Panc1 (cell line): ENCODE data around the gene SHANK3. TPM values are rescaled to one million over a fixed set of nuclear protein-coding genes. Genes with fewer than 3 reads are reported as not detected.

ENCODE experiments used
- ATAC-seq: fragments of 200-7000 bp; cut with Tn5 transposase; 2 replicates; pipeline ENCODE4 v1.9.1; 2020; ENCODE audit warnings: mild to moderate bottlenecking, moderate library complexity
- BruUV-seq: library from RNA; stranded (reverse); fragments of 400-500 nt; replicated peaks from 2 replicates; lab custom pipeline; 2021; lab: Mats Ljungman, UMichigan
- CTCF ChIA-PET: fragments of 300-600 bp; sonication (Branson Sonifier 250); formaldehyde crosslinking; loops from one replicate; lab custom pipeline; 2022; ENCODE audit warnings: antibody characterized with exemption; lab: Charles Lee
- POLR2A ChIA-PET: fragments of 300-600 bp; sonication (Branson Sonifier 250); formaldehyde crosslinking; loops from one replicate; lab custom pipeline; 2022; ENCODE audit warnings: antibody characterized with exemption; lab: Charles Lee
- DNase-seq: peaks from one replicate; pipeline ENCODE4 v3.0.0-alpha.2; 2010; ENCODE audit warnings: low read depth, low spot score
- H3K27ac ChIP-seq: 2 replicates; pipeline ENCODE4 v1.5.1; 2011; ENCODE audit warnings: mild to moderate bottlenecking, low read length, inconsistent platforms
- H3K27me3 ChIP-seq: fragments of 200-500 bp; sonication (Bioruptor generic); 2 replicates; pipeline ENCODE4 v1.6.0; 2014; ENCODE audit warnings: low read length, inconsistent platforms; ENCODE audit not compliant: control insufficient read depth, insufficient read depth
- H3K36me3 ChIP-seq: fragments of 200-500 bp; sonication (Bioruptor generic); 2 replicates; pipeline ENCODE4 v1.5.1; 2014; ENCODE audit warnings: inconsistent platforms, mild to moderate bottlenecking, low read length, moderate library complexity; ENCODE audit not compliant: control insufficient read depth, insufficient read depth
- H3K4me1 ChIP-seq: 2 replicates; pipeline ENCODE4 v1.5.1; 2011; ENCODE audit warnings: inconsistent platforms, mild to moderate bottlenecking, low read length, moderate library complexity; ENCODE audit not compliant: control insufficient read depth, insufficient read depth
- H3K4me3 ChIP-seq, 2 experiments: 2 replicates each; pipeline ENCODE4 v1.5.1; 2011 to 2012; ENCODE audit warnings: low read depth in 2 of 2, low read length in 2 of 2, mild to moderate bottlenecking in 2 of 2, inconsistent platforms in 1 of 2, moderate library complexity in 1 of 2
- H3K9me3 ChIP-seq: fragments of 200-500 bp; sonication (Bioruptor generic); 2 replicates; pipeline ENCODE4 v1.5.1; 2014; ENCODE audit warnings: low read depth, mild to moderate bottlenecking, inconsistent platforms, low read length, moderate library complexity; ENCODE audit not compliant: control insufficient read depth, insufficient read depth
- CTCF ChIP-seq: fragments of 450-650 bp; IDR thresholded peaks from 2 replicates; pipeline ENCODE4 v1.5.1; 2017; ENCODE audit warnings: mild to moderate bottlenecking
- POLR2AphosphoS5 ChIP-seq: IDR thresholded peaks from 2 replicates; pipeline ENCODE4 v1.6.1; 2012; ENCODE audit warnings: mild to moderate bottlenecking, low read depth, low read length, moderate library complexity
- SIN3A ChIP-seq: IDR thresholded peaks from 2 replicates; pipeline ENCODE4 v1.6.1; 2012; ENCODE audit warnings: low read depth, mild to moderate bottlenecking, low read length, moderate library complexity, borderline replicate concordance; ENCODE audit not compliant: insufficient read depth
- TCF7L2 ChIP-seq: IDR thresholded peaks from 2 replicates; pipeline ENCODE4 v1.6.1; 2011; ENCODE audit warnings: mild to moderate bottlenecking, low read depth, low read length, inconsistent platforms
- in situ Hi-C: cut with HindIII; loops from 2 replicates; pipeline ENCODE4 v1.10.0; 2016; ENCODE audit warnings: low sequenced_read_pairs, low pct_unique_long_range_greater_than_20kb
- intact Hi-C: fragments of 100-400 bp; cut with micrococcal nuclease; formaldehyde crosslinking; loops from one replicate; pipeline ENCODE4 v1.10.0; 2022; ENCODE audit not compliant: unreplicated experiment
- total RNA-seq: library from RNA; stranded (reverse); gene quantifications from one replicate; pipeline ENCODE4 v1.2.1, GENCODE V29; 2021; ENCODE audit not compliant: unreplicated experiment
- TF ChIP-seq, protein P1 (sequence below), 2 experiments: IDR thresholded peaks; 2 replicates each; pipeline ENCODE4 v1.6.1; 2011 to 2012; ENCODE audit warnings: low read depth in 2 of 2, control low read depth in 1 of 2, low read length in 1 of 2, mild to moderate bottlenecking in 1 of 2, moderate library complexity in 1 of 2; ENCODE audit not compliant: insufficient read depth in 1 of 2

Gene SHANK3
- total RNA-seq, 1 experiment from 2014 or later: 7.6 TPM

GRCh38 chr22:50697667-50698506 lies 25.3 kb downstream of the SHANK3 start:
- in situ Hi-C loops (no loop called here), intact Hi-C loops (no loop called here)
- POLR2A ChIA-PET: no interaction called here
- no peaks in the 10 kb centered on the region for H3K27me3 ChIP-seq
- TF ChIP-seq, protein P1, sequence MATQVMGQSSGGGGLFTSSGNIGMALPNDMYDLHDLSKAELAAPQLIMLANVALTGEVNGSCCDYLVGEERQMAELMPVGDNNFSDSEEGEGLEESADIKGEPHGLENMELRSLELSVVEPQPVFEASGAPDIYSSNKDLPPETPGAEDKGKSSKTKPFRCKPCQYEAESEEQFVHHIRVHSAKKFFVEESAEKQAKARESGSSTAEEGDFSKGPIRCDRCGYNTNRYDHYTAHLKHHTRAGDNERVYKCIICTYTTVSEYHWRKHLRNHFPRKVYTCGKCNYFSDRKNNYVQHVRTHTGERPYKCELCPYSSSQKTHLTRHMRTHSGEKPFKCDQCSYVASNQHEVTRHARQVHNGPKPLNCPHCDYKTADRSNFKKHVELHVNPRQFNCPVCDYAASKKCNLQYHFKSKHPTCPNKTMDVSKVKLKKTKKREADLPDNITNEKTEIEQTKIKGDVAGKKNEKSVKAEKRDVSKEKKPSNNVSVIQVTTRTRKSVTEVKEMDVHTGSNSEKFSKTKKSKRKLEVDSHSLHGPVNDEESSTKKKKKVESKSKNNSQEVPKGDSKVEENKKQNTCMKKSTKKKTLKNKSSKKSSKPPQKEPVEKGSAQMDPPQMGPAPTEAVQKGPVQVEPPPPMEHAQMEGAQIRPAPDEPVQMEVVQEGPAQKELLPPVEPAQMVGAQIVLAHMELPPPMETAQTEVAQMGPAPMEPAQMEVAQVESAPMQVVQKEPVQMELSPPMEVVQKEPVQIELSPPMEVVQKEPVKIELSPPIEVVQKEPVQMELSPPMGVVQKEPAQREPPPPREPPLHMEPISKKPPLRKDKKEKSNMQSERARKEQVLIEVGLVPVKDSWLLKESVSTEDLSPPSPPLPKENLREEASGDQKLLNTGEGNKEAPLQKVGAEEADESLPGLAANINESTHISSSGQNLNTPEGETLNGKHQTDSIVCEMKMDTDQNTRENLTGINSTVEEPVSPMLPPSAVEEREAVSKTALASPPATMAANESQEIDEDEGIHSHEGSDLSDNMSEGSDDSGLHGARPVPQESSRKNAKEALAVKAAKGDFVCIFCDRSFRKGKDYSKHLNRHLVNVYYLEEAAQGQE (IDR thresholded peaks at IDR 0.05; ENCODE audit: insufficient read depth in 1 of 2, low read depth in 2 of 2, low read length in 1 of 2): no peak
- TF ChIP-seq TCF7L2: no peak
- TF ChIP-seq SIN3A: no peak
- TF ChIP-seq CTCF: no peak
- no peak for TF ChIP-seq POLR2AphosphoS5
- H3K4me1 ChIP-seq: peaks cover 2% of the 10 kb centered on the region; the same call in 1 of the 2 replicates
- ATAC-seq (peak; percentile 31; the same call in 1 of the 2 replicates), DNase-seq (no peak)
- H3K9me3 ChIP-seq: no peaks in the 10 kb centered on the region
- CTCF ChIA-PET: no interaction called here
- H3K4me3 ChIP-seq: peak overlapping the region; percentile 32 to 49
- no peak overlapping the region for H3K27ac ChIP-seq
- BruUV-seq: no TSS peak
- H3K36me3 ChIP-seq: no peaks in the 10 kb centered on the region

DNA sequence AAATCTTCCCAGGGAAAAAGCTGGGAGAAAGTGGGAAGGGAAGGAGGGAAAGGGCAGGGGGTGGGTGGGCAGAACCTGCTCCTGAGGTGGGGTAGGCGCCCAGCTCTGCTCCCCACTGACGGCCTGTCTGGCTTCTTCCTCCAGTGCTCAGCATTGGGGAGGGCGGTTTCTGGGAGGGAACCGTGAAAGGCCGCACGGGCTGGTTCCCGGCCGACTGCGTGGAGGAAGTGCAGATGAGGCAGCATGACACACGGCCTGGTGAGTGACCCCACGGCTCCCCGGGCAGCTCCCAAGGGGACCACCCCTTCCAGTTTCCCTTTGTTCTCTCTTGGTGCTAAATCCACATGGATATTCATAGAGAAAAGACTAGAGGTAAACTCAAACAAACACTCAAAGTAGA lies 25.9 kb downstream of the SHANK3 start:
- no peak for DNase-seq
- no peaks in the 10 kb centered on the region for H3K27me3 ChIP-seq
- no peak overlapping the region for H3K27ac ChIP-seq
- intact Hi-C loops (no loop called here), in situ Hi-C loops (no loop called here)
- H3K36me3 ChIP-seq: no peaks in the 10 kb centered on the region
- ChIA-PET CTCF (no interaction called here), POLR2A (no interaction called here)
- peaks cover 2% of the 10 kb centered on the region; the same call in 1 of the 2 replicates for H3K4me1 ChIP-seq
- BruUV-seq: no TSS peak
- no peak overlapping the region for H3K4me3 ChIP-seq
- TF ChIP-seq POLR2AphosphoS5: no peak
- TF ChIP-seq TCF7L2: no peak
- TF ChIP-seq SIN3A: no peak
- TF ChIP-seq, protein P1 (IDR thresholded peaks at IDR 0.05; ENCODE audit: insufficient read depth in 1 of 2, low read depth in 2 of 2, low read length in 1 of 2): no peak
- TF ChIP-seq CTCF: no peak
- no peaks in the 10 kb centered on the region for H3K9me3 ChIP-seq
- ATAC-seq: no peak
